GM19397 (cell line): ENCODE data around the gene FASTKD3.
A peak's percentile ranks its signal among the peaks of the same experiment; 100 is the strongest.

Experiments used
- ATAC-seq: cut with Tn5 transposase; IDR thresholded peaks from one replicate; pipeline ENCODE4 v1.9.1; 2021; ENCODE audit warnings: mild to moderate bottlenecking, moderate library complexity; ENCODE audit not compliant: unreplicated experiment

FASTKD3 gene

DNA sequence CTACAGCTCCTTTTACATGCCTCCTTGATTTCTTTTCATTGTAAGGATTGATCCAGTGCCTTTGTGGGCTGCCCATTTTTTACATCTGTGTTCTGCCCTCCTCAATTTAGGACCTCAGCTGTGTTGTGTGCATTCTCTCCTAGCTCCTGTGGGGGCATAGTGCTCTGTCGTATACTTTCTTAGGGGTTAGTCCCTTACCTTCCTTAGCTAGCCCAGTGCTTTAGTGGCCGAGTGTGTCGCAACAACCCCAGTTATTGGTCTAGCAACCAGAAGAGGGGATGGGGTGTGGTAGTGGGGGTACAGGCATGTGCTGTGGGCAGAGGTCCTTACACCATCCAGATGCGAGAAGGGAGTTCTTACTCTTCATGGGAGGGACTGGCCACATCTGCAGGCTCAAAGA lies 12.3 kb upstream of the FASTKD3 start:
- ATAC-seq = no peak

DNA sequence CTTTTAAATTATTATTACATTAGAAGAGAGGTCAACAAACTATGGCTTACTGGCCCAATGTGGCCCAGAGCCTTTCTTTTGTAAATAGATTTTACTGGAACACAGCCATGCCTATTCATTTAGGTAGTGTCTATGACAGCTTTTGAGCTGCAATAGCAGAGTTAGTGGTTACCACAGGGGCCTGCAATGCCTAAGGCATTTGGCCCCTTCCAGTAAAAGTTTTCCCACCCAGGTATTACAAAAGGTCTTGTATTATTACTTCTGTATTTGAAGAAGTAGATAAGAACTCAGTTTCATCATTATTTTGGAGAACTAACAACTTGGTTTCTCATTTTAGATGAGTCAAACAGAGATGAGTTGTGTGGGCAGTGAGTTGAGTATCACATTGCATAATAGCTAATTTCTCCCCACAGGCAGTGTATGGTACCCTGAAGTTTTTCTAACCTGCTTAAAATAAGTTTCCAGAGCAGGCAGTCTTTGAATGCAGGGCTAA lies 9.6 kb upstream of the FASTKD3 start:
- peak; percentile 84 for ATAC-seq

GRCh38 chr5:7877851-7878250 lies 9.0 kb upstream of the FASTKD3 start:
- no peak for ATAC-seq

DNA sequence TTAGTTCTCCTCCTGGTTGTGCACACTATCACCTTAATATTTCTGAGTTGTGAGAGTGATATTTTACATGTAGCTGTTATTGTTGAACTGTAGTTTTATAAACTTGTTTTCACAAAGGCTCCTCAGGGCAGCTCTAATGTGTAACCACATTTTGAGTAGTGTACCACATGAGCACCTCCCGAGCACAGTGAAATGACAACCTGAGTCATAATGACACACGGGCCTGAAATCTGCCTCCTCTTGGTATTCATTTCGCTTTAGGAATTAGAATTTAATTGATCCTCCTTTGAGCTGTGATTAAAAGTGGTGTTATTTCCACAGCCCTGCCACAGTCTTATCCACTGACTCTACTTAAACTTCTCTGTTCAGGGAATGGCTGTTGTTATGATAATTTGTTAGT lies 8.0 kb upstream of the FASTKD3 start:
- no peak for ATAC-seq

DNA sequence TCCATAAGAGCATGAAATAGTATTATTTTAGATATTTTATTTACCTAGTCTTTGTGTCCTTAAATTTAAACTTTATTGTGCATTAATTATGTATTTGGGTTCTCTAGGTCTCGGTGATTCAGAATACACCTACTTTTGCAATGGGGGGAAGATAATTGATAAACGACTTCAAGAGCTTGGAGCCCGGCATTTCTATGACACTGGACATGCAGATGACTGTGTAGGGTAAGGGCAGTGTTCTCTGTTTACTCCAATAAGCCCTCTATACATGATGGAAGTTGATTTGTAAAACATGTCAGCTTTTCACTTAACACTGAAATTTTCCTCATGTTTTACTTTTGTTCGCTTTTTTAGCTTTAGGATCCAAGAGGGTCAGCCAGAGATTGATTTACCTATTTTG lies 6.3 kb upstream of the FASTKD3 start:
- ATAC-seq = no peak

DNA sequence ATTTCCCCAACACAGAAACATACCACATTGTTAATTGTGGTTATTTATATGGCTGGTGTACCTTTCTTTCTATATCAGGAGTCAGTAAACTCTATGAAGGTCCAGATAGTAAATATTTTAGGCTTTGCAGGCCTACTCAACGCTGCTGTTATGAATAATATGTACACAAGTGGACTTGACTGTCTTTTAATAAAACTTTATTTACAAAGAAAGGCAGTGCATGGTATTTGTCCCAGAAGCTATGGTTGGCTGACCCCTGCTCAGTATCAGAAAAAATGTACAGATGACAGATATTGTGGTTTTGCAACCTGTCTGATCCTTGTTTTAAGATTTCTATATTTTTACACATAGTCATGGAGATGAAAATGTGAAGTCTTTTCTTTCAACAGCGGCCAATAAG lies 5.8 kb upstream of the FASTKD3 start:
- ATAC-seq = no peak

- ATAC-seq = no peak
These were observed 4.4 kb upstream of the FASTKD3 start for GRCh38 chr5:7873216-7873615.

GRCh38 chr5:7872517-7873130 lies 3.8 kb upstream of the FASTKD3 start:
- no peak for ATAC-seq

DNA sequence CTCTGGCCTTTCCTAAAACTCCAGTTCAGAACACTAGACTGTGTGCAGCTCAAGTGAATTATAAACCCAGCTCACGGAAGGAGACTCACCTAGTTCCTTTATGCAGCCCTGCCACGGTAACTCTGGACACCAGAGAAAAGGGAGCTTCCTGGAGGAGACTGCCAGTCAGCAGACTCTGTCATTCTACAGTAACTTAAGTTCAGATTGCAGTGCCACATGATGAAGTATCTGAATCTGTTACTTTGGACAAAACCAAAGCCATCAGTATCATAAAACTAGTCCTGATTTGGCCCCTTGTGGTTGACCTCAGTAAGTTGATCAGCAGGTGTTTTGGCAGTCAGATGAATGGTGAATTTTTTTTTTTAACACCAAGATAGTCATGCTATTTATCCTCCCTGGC lies 2.8 kb upstream of the FASTKD3 start:
- no peak for ATAC-seq

GRCh38 chr5:7869474-7870136 lies 774 bp upstream of the FASTKD3 start:
- ATAC-seq = peak; percentile 37

- ATAC-seq = no peak
These were observed 431 bp downstream of the FASTKD3 start for GRCh38 chr5:7868427-7868772.

- no peak for ATAC-seq
These were observed 1.6 kb downstream of the FASTKD3 start for GRCh38 chr5:7867260-7867659.

GRCh38 chr5:7866196-7866595 lies 2.6 kb downstream of the FASTKD3 start:
- no peak for ATAC-seq

- no peak for ATAC-seq
These were observed 10.8 kb downstream of the FASTKD3 start for GRCh38 chr5:7857926-7858632.

DNA sequence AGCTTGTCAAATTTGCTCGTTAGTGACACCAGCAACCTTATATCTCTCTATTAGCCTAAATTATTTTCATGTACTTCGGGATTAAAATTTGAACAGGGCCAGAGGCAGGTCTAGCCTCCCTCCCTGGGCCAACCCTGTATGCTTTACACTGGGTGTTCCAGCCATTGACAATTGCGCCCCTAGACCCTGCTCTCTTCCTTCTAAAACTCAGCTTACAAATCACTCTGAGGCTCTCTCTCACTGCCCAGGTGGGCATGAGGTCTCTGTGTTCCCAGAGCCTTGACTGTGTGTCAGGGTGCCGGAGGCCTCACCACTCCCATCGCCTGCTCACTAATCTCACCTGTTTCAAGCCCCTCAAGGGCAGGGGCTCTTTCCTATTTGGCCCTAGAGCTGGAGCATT lies 11.5 kb downstream of the FASTKD3 start:
- ATAC-seq = no peak

DNA sequence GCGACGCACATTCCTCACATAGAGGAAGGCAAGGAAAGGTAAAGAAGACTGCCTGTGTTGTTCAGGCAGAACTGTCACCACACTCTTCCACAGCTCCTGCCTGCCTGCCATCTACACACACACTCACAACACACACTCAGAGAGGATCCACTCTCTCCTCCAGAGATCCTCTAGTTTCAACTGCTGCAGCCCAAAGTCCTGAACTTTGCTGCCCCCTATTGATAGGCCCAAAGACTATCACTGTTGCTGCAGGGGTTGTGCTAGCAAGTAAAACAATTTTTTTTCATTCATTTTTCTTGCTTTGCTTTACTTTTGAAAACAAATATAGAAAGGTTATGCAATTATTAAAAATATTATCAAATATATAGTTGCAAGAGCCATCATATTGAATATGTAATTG lies 12.0 kb downstream of the FASTKD3 start:
- no peak for ATAC-seq

DNA sequence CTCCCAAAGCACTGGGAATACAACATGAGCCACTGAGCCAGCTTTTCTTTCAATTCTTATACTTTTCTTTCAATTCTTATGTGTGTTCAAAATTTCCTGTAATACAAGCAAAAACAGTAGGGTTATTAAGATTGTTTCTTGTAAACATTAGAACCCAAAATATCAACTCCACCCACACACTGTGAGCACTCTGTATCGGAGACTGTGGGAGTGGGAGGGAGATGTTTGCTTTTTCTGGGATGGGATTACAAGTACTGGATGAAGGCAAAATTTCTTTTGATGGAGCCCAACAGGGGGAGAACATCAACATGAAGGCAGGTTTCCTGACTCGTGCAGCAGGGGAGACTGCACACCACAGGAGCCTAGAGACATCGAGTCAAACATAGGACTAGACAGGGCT lies 13.2 kb downstream of the FASTKD3 start:
- ATAC-seq = no peak

DNA sequence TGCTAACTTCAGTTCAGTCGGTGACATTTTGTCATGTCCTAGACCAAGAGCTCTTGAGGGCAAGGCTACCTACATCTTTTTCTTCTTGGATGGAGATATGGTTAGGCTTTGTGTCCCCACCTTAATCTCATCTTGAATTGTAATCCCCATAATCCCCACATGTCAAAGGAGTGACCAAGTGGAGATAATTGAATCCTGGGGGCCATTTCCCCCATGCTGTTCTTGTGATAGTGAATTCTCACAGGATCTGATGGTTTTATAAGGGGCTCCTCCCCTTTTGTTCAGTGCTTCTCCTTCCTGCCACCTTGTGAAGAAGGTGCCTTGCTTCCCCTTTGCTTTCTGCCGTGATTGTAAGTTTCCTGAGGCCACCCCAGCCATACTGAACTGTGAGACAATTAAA lies 15.8 kb downstream of the FASTKD3 start:
- ATAC-seq = no peak

GRCh38 chr5:7852542-7852941 lies 16.3 kb downstream of the FASTKD3 start:
- no peak for ATAC-seq

- ATAC-seq = no peak
These were observed 17.1 kb downstream of the FASTKD3 start for GRCh38 chr5:7851617-7852289.

DNA sequence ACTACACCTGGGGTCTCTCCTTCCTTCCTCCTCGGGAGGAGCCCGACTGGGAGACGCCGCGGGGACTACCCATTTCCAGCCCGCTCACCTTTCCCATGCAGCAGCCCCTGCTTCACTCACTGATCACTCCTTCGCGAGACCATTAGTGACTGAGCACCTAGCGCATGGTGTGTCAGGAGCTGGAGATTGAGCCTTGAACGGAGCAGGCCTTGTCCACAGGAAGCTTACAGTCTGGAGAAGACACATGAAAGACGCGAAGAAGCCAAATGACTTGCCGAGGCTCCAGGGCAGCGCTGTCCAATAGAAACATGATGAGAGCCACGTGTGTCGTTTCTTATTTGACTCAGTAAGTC lies 17.6 kb downstream of the FASTKD3 start:
- ATAC-seq = no peak
